HepG2 (cell line): ENCODE results near the gene GRK3. TPM values are rescaled to one million over a fixed set of nuclear protein-coding genes. Genes with fewer than 3 reads are reported as not detected.

Experiments
- ATAC-seq: fragments of 200-7000 bp; cut with Tn5 transposase; 3 replicates; pipeline ENCODE4 v1.9.1; 2020; ENCODE audit warnings: mild to moderate bottlenecking, moderate library complexity
- BruUV-seq: library from RNA; stranded (reverse); fragments of 400-500 nt; replicated peaks from 2 replicates; lab custom pipeline; 2021; lab: Mats Ljungman, UMichigan
- CTCF ChIA-PET: fragments of 300-600 bp; formaldehyde crosslinking; extraction: SDS; loops from one replicate; lab custom pipeline; 2021; ENCODE audit warnings: low total read pairs, inconsistent platforms, low intra/inter-chr PET ratio; lab: Yijun Ruan, JAX
- POLR2A ChIA-PET: fragments of 350-600 bp; sonication (Branson Sonifier 250); formaldehyde crosslinking; loops from one replicate; lab custom pipeline; 2020; ENCODE audit warnings: antibody characterized with exemption, inconsistent platforms; lab: Yijun Ruan, JAX
- DNase-seq: peaks from one replicate; pipeline ENCODE4 v3.0.0-alpha.2; 2015; ENCODE audit warnings: low spot score
- FAIRE-seq: peaks from 3 replicates; lab custom pipeline; 2011; peaks lifted over from hg19 to GRCh38; lab: Jason Lieb, UNC
- H2AFZ ChIP-seq: one replicate; pipeline ENCODE4 v1.6.1; 2011; ENCODE audit warnings: low read length, inconsistent platforms
- H3K27ac ChIP-seq: fragments of 300-600 bp; 3 replicates; pipeline ENCODE4 v1.8.0; 2011; ENCODE audit warnings: mixed run types, mild to moderate bottlenecking, mixed read lengths, low read length, inconsistent platforms; ENCODE audit not compliant: insufficient read depth; ENCODE audit errors: extremely low read length
- H3K27me3 ChIP-seq, 2 experiments: fragments of 200-600 bp in 1 of 2; 2 replicates in 1 of 2; 3 replicates in 1 of 2; pipeline versions ENCODE4 v1.6.0 to v1.8.0; 2011; ENCODE audit warnings: low read length in 2 of 2, mild to moderate bottlenecking in 2 of 2, moderate library complexity in 2 of 2, inconsistent platforms in 1 of 2; ENCODE audit not compliant: insufficient read depth in 2 of 2, control insufficient read depth in 1 of 2
- H3K36me3 ChIP-seq, 2 experiments: fragments of 200-600 bp in 1 of 2; replicated peaks in 1 of 2; 2 replicates in 1 of 2; 3 replicates in 1 of 2; pipeline versions ENCODE4 v1.5.1 to v1.8.0; 2011; ENCODE audit warnings: low read length in 2 of 2, inconsistent platforms in 1 of 2; ENCODE audit not compliant: insufficient read depth in 2 of 2, control insufficient read depth in 1 of 2
- H3K4me1 ChIP-seq: 2 replicates; pipeline ENCODE4 v1.5.1; 2012; ENCODE audit warnings: low read length, inconsistent platforms; ENCODE audit not compliant: insufficient read depth
- H3K4me2 ChIP-seq: 2 replicates; pipeline ENCODE4 v1.6.0; 2011; ENCODE audit warnings: low read depth, low read length, inconsistent platforms
- H3K4me3 ChIP-seq, 3 experiments: fragments of 200-600 bp in 1 of 3; sonication (generic), shearing (Covaris generic) in 1 of 3; replicated peaks in 1 of 3; 2 replicates each; pipeline ENCODE4 v1.5.1; 2011 to 2016; ENCODE audit warnings: low read length in 3 of 3, inconsistent platforms in 2 of 3, low read depth in 2 of 3, mild to moderate bottlenecking in 2 of 3, control low read depth in 1 of 3, mixed read lengths in 1 of 3; ENCODE audit not compliant: insufficient read depth in 1 of 3
- H3K79me2 ChIP-seq: one replicate; pipeline ENCODE4 v1.6.1; 2011; ENCODE audit warnings: low read length, inconsistent platforms; ENCODE audit not compliant: insufficient read depth
- H3K9ac ChIP-seq: 2 replicates; pipeline ENCODE4 v1.6.0; 2011; ENCODE audit warnings: mild to moderate bottlenecking, low read depth, low read length, inconsistent platforms; ENCODE audit not compliant: insufficient read depth
- H3K9me3 ChIP-seq: 2 replicates; pipeline ENCODE4 v1.5.1; 2012; ENCODE audit warnings: mild to moderate bottlenecking, low read length
- H4K20me1 ChIP-seq: 2 replicates; pipeline ENCODE4 v1.6.0; 2011; ENCODE audit warnings: inconsistent platforms, mild to moderate bottlenecking, low read length, moderate library complexity; ENCODE audit not compliant: insufficient read depth
- SMARCE1 ChIP-seq: fragments of 450-650 bp; IDR thresholded peaks from 2 replicates; pipeline ENCODE4 v1.6.1; 2017; ENCODE audit warnings: borderline replicate concordance
- TSC22D2 ChIP-seq: sonication (generic); formaldehyde crosslinking; IDR thresholded peaks from 2 replicates; pipeline ENCODE4 v1.5.1; 2020; ENCODE audit warnings: missing genetic modification reagents, mild to moderate bottlenecking, borderline replicate concordance
- WIZ ChIP-seq: sonication (generic); formaldehyde crosslinking; IDR thresholded peaks from 2 replicates; pipeline ENCODE4 v1.5.1; 2020; ENCODE audit warnings: mild to moderate bottlenecking, missing genetic modification reagents
- ZBTB8A ChIP-seq: sonication (generic); formaldehyde crosslinking; IDR thresholded peaks from 2 replicates; pipeline ENCODE4 v1.4.0; 2020; ENCODE audit warnings: mild to moderate bottlenecking, low read depth, missing genetic modification reagents, borderline replicate concordance
- ZNF460 ChIP-seq: sonication (generic); formaldehyde crosslinking; IDR thresholded peaks from 2 replicates; pipeline ENCODE4 v1.5.1; 2020; ENCODE audit warnings: missing genetic modification reagents, mild to moderate bottlenecking, borderline replicate concordance
- ZNF792 ChIP-seq: IDR thresholded peaks from 2 replicates; pipeline ENCODE4 v1.6.1; 2016
- ZSCAN22 ChIP-seq: sonication (generic); formaldehyde crosslinking; IDR thresholded peaks from 2 replicates; pipeline ENCODE4 v1.4.0; 2020; ENCODE audit warnings: mild to moderate bottlenecking, missing genetic modification reagents
- WGBS: methylation state at CpG from one replicate; pipeline ENCODE4 v1.1.6; 2017; ENCODE audit warnings: low lambda C conversion rate; 5-methylcytosine and 5-hydroxymethylcytosine counted together
- in situ Hi-C: cut with HindIII; loops from 2 replicates; pipeline ENCODE4 v1.10.0; 2017; ENCODE audit warnings: low pct_unique_long_range_greater_than_20kb; ENCODE audit not compliant: extremely low pct_ligation_motif_present
- intact Hi-C: fragments of 100-400 bp; cut with micrococcal nuclease; formaldehyde crosslinking; loops from one replicate; pipeline ENCODE4 v1.10.0; 2022; ENCODE audit not compliant: unreplicated experiment
- polyA plus RNA-seq, 8 experiments: library from polyadenylated mRNA; depleted of rRNA in 3 of 8; stranded (reverse) in 7 of 8; unstranded in 1 of 8; fragments of >200 nt; fragmentation: Illumina TruSeq in 4 of 8; extraction: Trizol in 4 of 8; gene quantifications; 2 replicates each; pipeline versions ENCODE4 v1.2.1 to v1.2.3, GENCODE V29; 2011 to 2016; ENCODE audit warnings: low read depth in 4 of 8, missing spikeins in 1 of 8, mixed read lengths in 1 of 8; ENCODE audit not compliant: insufficient read depth in 1 of 8
- total RNA-seq, 5 experiments: library from RNA; depleted of rRNA; stranded (reverse); fragments of >200 nt; fragmentation: Illumina TruSeq; extraction: Trizol; gene quantifications; 2 replicates each; pipeline ENCODE4 v1.2.3, GENCODE V29; 2016; ENCODE audit warnings: low read depth in 1 of 5
- TF ChIP-seq, protein P1 (sequence below): sonication (generic); formaldehyde crosslinking; IDR thresholded peaks from 2 replicates; pipeline ENCODE4 v1.4.0; 2020; ENCODE audit warnings: missing genetic modification reagents, borderline replicate concordance

GRK3 gene
- total and polyA plus RNA-seq, 2 of the 13 experiments (the other 11 are each of a cell fraction or from before 2014, with no cell fraction given): 8.5 to 16.7 TPM

- Histone ChIP-seq H3K4me3 (no peak overlapping the region), H3K4me1 (peaks cover 17% of the 10 kb centered on the region), H3K79me2 (no peaks in the 10 kb centered on the region), H4K20me1 (peaks cover 14% of the 10 kb centered on the region; the same call in 1 of the 2 replicates), H3K9ac (no peak overlapping the region), H3K9me3 (no peaks in the 10 kb centered on the region), H2AFZ (no peak overlapping the region), H3K4me2 (no peak overlapping the region), H3K27ac (no peak overlapping the region), H3K27me3 (no peaks in the 10 kb centered on the region), H3K36me3 (no peaks in the 10 kb centered on the region)
- DNase-seq (no peak), ATAC-seq (no peak), FAIRE-seq (no peak)
- intact Hi-C loops (no loop called here), in situ Hi-C loops (no loop called here)
- no peak for TF ChIP-seq TSC22D2 (CRISPR knock-in tag)
- no TSS peak for BruUV-seq
- ChIA-PET CTCF (no interaction called here), POLR2A (no interaction called here)
- 85% methylated on average over 4 of the region's 4 CpGs for WGBS
These were observed 62.9 kb downstream of the GRK3 start for GRCh38 chr22:25627271-25627852.

DNA sequence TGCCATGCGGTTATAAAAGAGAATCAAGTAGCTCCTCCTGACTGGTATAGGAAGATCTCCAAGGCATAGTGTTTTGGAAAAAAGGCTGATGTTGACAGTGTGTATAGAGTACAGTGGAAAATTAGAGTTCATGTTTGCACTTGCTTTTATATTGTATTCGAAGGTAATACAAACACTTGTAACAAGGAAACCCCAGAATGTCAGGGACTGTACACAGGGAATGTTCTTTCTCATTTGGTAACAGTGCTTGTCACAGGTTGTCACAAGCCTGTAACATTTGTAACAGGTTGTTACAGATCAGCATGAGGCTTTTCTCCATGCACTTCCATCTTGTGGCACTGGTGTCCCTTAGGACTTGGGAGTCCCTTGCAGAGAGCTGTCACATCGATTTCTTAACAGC, 64.0 kb downstream of the GRK3 start:
- H3K4me1 ChIP-seq: peaks cover 17% of the 10 kb centered on the region
- H3K4me2 ChIP-seq: no peak overlapping the region
- no peak for ATAC-seq
- no peaks in the 10 kb centered on the region for H3K9me3 ChIP-seq
- no peak for DNase-seq
- H3K79me2 ChIP-seq: no peaks in the 10 kb centered on the region
- 76% methylated on average over 3 of the region's 3 CpGs for WGBS
- ChIA-PET CTCF (no interaction called here), POLR2A (no interaction called here)
- in situ Hi-C loops (no loop called here), intact Hi-C loops (no loop called here)
- BruUV-seq: no TSS peak
- no peak overlapping the region for H3K4me3 ChIP-seq
- H3K27me3 ChIP-seq: no peaks in the 10 kb centered on the region
- H3K36me3 ChIP-seq: no peaks in the 10 kb centered on the region
- FAIRE-seq: no peak
- no peak for TF ChIP-seq WIZ (CRISPR knock-in tag)
- TF ChIP-seq, protein P1, sequence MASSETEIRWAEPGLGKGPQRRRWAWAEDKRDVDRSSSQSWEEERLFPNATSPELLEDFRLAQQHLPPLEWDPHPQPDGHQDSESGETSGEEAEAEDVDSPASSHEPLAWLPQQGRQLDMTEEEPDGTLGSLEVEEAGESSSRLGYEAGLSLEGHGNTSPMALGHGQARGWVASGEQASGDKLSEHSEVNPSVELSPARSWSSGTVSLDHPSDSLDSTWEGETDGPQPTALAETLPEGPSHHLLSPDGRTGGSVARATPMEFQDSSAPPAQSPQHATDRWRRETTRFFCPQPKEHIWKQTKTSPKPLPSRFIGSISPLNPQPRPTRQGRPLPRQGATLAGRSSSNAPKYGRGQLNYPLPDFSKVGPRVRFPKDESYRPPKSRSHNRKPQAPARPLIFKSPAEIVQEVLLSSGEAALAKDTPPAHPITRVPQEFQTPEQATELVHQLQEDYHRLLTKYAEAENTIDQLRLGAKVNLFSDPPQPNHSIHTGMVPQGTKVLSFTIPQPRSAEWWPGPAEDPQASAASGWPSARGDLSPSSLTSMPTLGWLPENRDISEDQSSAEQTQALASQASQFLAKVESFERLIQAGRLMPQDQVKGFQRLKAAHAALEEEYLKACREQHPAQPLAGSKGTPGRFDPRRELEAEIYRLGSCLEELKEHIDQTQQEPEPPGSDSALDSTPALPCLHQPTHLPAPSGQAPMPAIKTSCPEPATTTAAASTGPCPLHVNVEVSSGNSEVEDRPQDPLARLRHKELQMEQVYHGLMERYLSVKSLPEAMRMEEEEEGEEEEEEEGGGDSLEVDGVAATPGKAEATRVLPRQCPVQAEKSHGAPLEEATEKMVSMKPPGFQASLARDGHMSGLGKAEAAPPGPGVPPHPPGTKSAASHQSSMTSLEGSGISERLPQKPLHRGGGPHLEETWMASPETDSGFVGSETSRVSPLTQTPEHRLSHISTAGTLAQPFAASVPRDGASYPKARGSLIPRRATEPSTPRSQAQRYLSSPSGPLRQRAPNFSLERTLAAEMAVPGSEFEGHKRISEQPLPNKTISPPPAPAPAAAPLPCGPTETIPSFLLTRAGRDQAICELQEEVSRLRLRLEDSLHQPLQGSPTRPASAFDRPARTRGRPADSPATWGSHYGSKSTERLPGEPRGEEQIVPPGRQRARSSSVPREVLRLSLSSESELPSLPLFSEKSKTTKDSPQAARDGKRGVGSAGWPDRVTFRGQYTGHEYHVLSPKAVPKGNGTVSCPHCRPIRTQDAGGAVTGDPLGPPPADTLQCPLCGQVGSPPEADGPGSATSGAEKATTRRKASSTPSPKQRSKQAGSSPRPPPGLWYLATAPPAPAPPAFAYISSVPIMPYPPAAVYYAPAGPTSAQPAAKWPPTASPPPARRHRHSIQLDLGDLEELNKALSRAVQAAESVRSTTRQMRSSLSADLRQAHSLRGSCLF (CRISPR knock-in tag): no peak
- no peak for TF ChIP-seq ZNF792 (CRISPR knock-in tag)
- no peak for TF ChIP-seq ZNF460 (CRISPR knock-in tag)
- no peak for TF ChIP-seq SMARCE1
- no peak for TF ChIP-seq ZSCAN22 (CRISPR knock-in tag)
- TF ChIP-seq ZBTB8A (CRISPR knock-in tag): no peak
- H3K27ac ChIP-seq: no peak overlapping the region
- peaks cover 14% of the 10 kb centered on the region; the same call in 1 of the 2 replicates for H4K20me1 ChIP-seq
- H3K9ac ChIP-seq: no peak overlapping the region
- H2AFZ ChIP-seq: no peak overlapping the region
